SK-N-SH treated with all-trans-retinoic acid at 6 μM for 48 hours (cell line): Measurements from ENCODE around the gene ARHGEF33.

Experiments
- ARNTL ChIP-seq: fragments of 450-650 bp; formaldehyde crosslinking; IDR thresholded peaks from 2 replicates; pipeline ENCODE4 v1.5.0; 2020; ENCODE audit warnings: low read depth, mild to moderate bottlenecking, moderate library complexity, borderline replicate concordance
- BACH2 ChIP-seq: fragments of 250-450 bp; sonication (Bioruptor Pico); IDR thresholded peaks from 2 replicates; pipeline ENCODE4 v1.9.0; 2021; ENCODE audit warnings: mild to moderate bottlenecking, borderline replicate concordance
- CSRNP3 ChIP-seq: fragments of 250-450 bp; sonication (Bioruptor Pico); IDR thresholded peaks from 2 replicates; pipeline ENCODE4 v1.5.1; 2021; ENCODE audit warnings: mild to moderate bottlenecking, moderate library complexity
- ESRRG ChIP-seq: fragments of 250-450 bp; sonication (Bioruptor Pico); IDR thresholded peaks from 2 replicates; pipeline ENCODE4 v1.6.1; 2021; ENCODE audit warnings: mild to moderate bottlenecking
- ISL1 ChIP-seq: fragments of 250-450 bp; sonication (Bioruptor Pico); IDR thresholded peaks from 2 replicates; pipeline ENCODE4 v2.1.2; 2022; ENCODE audit warnings: mild to moderate bottlenecking, moderate library complexity
- OSR1 ChIP-seq: fragments of 250-450 bp; sonication (Bioruptor Pico); IDR thresholded peaks from 2 replicates; pipeline ENCODE4 v1.8.0; 2022; ENCODE audit warnings: moderate library complexity, mild to moderate bottlenecking, inconsistent platforms
- PATZ1 ChIP-seq: fragments of 250-450 bp; sonication (Bioruptor Pico); IDR thresholded peaks from 2 replicates; pipeline ENCODE4 v1.8.0; 2020; ENCODE audit warnings: mild to moderate bottlenecking, moderate library complexity, borderline replicate concordance
- POU6F1 ChIP-seq: fragments of 250-450 bp; sonication (Bioruptor Pico); IDR thresholded peaks from 2 replicates; pipeline ENCODE4 v1.8.0; 2021; ENCODE audit warnings: low read depth, mild to moderate bottlenecking, moderate library complexity, borderline replicate concordance
- PPARA ChIP-seq: fragments of 250-450 bp; sonication (Bioruptor Pico); IDR thresholded peaks from 2 replicates; pipeline ENCODE4 v1.5.0; 2020; ENCODE audit warnings: mild to moderate bottlenecking, borderline replicate concordance
- RARB ChIP-seq: fragments of 250-450 bp; sonication (Bioruptor Pico); IDR thresholded peaks from 2 replicates; pipeline ENCODE4 v1.8.0; 2021; ENCODE audit warnings: mild to moderate bottlenecking, moderate library complexity
- SNAI2 ChIP-seq: fragments of 250-450 bp; sonication (Bioruptor Pico); IDR thresholded peaks from 2 replicates; pipeline ENCODE4 v1.5.0; 2020; ENCODE audit warnings: mild to moderate bottlenecking, moderate library complexity
- TSHZ2 ChIP-seq: fragments of 250-450 bp; sonication (Bioruptor Pico); IDR thresholded peaks from 2 replicates; pipeline ENCODE4 v1.5.0; 2020; ENCODE audit warnings: mild to moderate bottlenecking, moderate library complexity
- ZFP3 ChIP-seq: fragments of 250-450 bp; sonication (Bioruptor Pico); IDR thresholded peaks from 2 replicates; pipeline ENCODE4 v1.5.0; 2020; ENCODE audit warnings: mild to moderate bottlenecking, moderate library complexity
- ZNF8 ChIP-seq: fragments of 450-650 bp; formaldehyde crosslinking; IDR thresholded peaks from 2 replicates; pipeline ENCODE4 v1.5.0; 2020; ENCODE audit warnings: mild to moderate bottlenecking, moderate library complexity

DNA sequence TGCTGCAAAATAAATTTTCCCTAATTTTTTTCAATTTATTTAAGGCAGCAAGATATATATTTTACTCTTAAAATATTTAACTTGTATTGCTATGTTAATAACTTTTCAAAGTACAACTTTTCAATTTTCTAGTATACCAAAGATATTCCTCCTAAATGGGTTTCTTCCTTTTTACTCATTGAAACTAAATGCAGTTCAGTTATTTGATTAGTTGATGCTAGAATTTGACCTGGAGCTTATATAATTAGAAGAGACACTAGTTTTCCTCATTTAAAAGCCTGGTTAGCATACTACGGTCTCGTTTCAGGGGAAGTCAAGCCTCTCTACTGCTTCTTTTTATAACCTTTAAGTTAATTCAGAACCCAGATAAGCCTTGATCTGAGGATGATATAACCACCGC, at the start of gene ARHGEF33:
- TF ChIP-seq SNAI2 (no peak), PATZ1 (CRISPR knock-in tag) (no peak), ISL1 (CRISPR knock-in tag) (no peak), OSR1 (CRISPR knock-in tag) (no peak), CSRNP3 (CRISPR knock-in tag) (no peak), ARNTL (CRISPR knock-in tag) (no peak), POU6F1 (CRISPR knock-in tag) (no peak), BACH2 (CRISPR knock-in tag) (no peak), ESRRG (CRISPR knock-in tag) (no peak), RARB (CRISPR knock-in tag) (no peak), ZNF8 (CRISPR knock-in tag) (no peak), TSHZ2 (CRISPR knock-in tag) (no peak), PPARA (CRISPR knock-in tag) (no peak), ZFP3 (CRISPR knock-in tag) (no peak)
